Measurements from ENCODE around the gene KMO. TPM values are rescaled to one million over a fixed set of nuclear protein-coding genes. Genes with fewer than 3 reads are reported as not detected.

Gene KMO
- total RNA-seq, 1 donor from 2014 or later, result 4.7 TPM

DNA sequence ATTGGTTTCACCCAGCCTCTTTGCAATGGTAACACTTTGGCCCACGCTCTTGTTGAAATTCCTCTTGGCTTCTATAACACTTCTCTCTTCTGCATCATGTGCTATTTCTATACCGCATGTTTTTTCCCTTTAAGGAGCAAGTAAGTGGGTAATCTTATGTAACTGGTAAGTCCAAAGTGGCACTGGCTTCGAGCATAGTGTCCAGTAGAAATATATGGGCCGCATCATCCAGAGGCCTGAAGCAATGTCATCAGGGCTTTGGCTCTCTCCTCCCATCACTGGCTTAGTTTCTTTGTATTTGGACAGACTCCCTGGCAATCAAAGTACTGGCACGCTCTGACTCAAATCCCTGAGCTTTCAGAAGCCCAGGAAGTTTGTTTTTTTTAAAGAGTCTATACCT, 90.5 kb downstream of the KMO start:
- intact Hi-C loops (cut with DNase I), result no loop called here
- TF ChIP-seq POLR2AphosphoS5 (IDR thresholded peaks at IDR 0.05; ENCODE audit: insufficient read depth in 1 of 2, low read depth in 1 of 2) (no peak), CTCF (IDR thresholded peaks at IDR 0.05) (no peak), POLR2A (IDR thresholded peaks at IDR 0.05) (no peak)

GRCh38 chr1:241624935-241625334, 92.8 kb downstream of the KMO start:
- TF ChIP-seq POLR2AphosphoS5 (IDR thresholded peaks at IDR 0.05; ENCODE audit: insufficient read depth in 1 of 2, low read depth in 1 of 2) (no peak), CTCF (IDR thresholded peaks at IDR 0.05) (no peak), POLR2A (IDR thresholded peaks at IDR 0.05) (no peak)
- Histone ChIP-seq H3K36me3 (no peaks in the 10 kb centered on the region), H3K27ac (no peak overlapping the region), H3K4me1 (peaks cover 8% of the 10 kb centered on the region), H3K27me3 (no peaks in the 10 kb centered on the region), H3K4me3 (no peak overlapping the region), H3K9me3 (no peaks in the 10 kb centered on the region)
- no peak for DNase-seq (ENCODE audit: extremely low spot score in 2 of 2)
- intact Hi-C loops (cut with DNase I), result no loop called here

More for the DNA sequence above, 90.5 kb downstream of the KMO start:
- no peaks in the 10 kb centered on the region for H3K9me3 ChIP-seq
- H3K27ac ChIP-seq, result no peak overlapping the region
- H3K27me3 ChIP-seq, result no peaks in the 10 kb centered on the region
- peaks cover 1% of the 10 kb centered on the region for H3K4me1 ChIP-seq
- no peak for DNase-seq (ENCODE audit: extremely low spot score in 2 of 2)
- H3K4me3 ChIP-seq, result no peak overlapping the region
- no peaks in the 10 kb centered on the region for H3K36me3 ChIP-seq

DNA sequence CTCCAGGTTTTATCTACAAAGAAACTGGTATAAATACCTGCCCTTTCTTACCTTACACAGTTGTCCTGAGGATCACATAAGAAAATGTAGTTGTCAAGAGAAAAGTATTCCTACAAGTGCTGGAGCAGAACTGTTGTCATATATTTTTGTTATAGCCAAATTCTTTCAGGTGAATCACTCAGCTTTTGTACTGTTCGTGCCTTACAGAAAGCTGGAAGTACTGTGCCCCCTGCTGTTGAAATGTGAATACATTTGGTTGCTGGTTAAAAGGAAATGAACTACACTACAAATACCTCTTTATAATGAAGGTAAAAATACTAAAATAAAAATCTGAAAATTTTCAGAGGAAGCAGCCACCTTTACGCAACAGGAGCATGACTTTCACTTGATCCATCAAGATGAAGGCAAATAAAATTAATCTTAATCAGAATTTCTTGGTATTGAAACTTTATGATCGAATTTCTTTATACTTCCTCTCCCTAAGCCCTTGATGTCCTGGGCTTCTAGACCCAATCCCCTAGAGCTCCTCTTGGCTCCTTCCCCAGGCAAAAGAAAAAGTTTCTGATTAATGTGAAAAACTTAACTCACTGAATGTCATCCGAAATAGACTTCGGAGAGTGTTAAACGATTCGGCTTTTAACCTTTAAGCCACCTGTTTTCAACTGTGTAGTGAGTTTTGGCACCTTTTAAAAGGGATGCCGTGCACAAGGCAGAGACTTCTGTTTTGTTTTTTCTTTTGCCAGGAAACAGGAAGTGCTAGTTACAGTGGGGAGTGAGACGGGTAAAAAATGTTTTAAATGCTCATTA, 95.5 kb downstream of the KMO start:
- DNase-seq (ENCODE audit: extremely low spot score in 2 of 2), result no peak
- Histone ChIP-seq H3K36me3 (no peaks in the 10 kb centered on the region), H3K4me3 (no peak overlapping the region), H3K27me3 (no peaks in the 10 kb centered on the region), H3K4me1 (peaks cover 8% of the 10 kb centered on the region), H3K27ac (no peak overlapping the region), H3K9me3 (no peaks in the 10 kb centered on the region)
- TF ChIP-seq POLR2A (IDR thresholded peaks at IDR 0.05) (no peak), POLR2AphosphoS5 (IDR thresholded peaks at IDR 0.05; ENCODE audit: insufficient read depth in 1 of 2, low read depth in 1 of 2) (no peak), CTCF (IDR thresholded peaks at IDR 0.05) (peak in 2 of 3 experiments; percentile 18 to 23)
- intact Hi-C loops (cut with DNase I), result no loop called here

- Histone ChIP-seq H3K27me3 (no peaks in the 10 kb centered on the region), H3K9me3 (no peaks in the 10 kb centered on the region), H3K36me3 (peaks cover 0 to 2% of the 10 kb centered on the region in 2 donors), H3K27ac (no peak overlapping the region), H3K4me3 (no peak overlapping the region), H3K4me1 (peaks cover 8% of the 10 kb centered on the region)
- intact Hi-C loops (cut with DNase I), result no loop called here
- DNase-seq (ENCODE audit: extremely low spot score in 2 of 2), result no peak
- TF ChIP-seq POLR2A (IDR thresholded peaks at IDR 0.05), result no peak
- no peak for TF ChIP-seq POLR2AphosphoS5 (IDR thresholded peaks at IDR 0.05; ENCODE audit: insufficient read depth in 1 of 2, low read depth in 1 of 2)
- TF ChIP-seq CTCF (IDR thresholded peaks at IDR 0.05), result no peak
Observed at GRCh38 chr1:241630005-241630404, 97.8 kb downstream of the KMO start.

GRCh38 chr1:241630476-241630875, 98.3 kb downstream of the KMO start:
- H3K36me3 ChIP-seq, result peaks cover 0 to 7% of the 10 kb centered on the region in 2 donors
- no peak overlapping the region for H3K27ac ChIP-seq
- H3K27me3 ChIP-seq, result no peaks in the 10 kb centered on the region
- no peak overlapping the region for H3K4me3 ChIP-seq
- H3K9me3 ChIP-seq, result no peaks in the 10 kb centered on the region
- peaks cover 8% of the 10 kb centered on the region for H3K4me1 ChIP-seq
- DNase-seq (ENCODE audit: extremely low spot score in 2 of 2), result no peak
- TF ChIP-seq POLR2A (IDR thresholded peaks at IDR 0.05) (no peak), CTCF (IDR thresholded peaks at IDR 0.05) (no peak), POLR2AphosphoS5 (IDR thresholded peaks at IDR 0.05; ENCODE audit: insufficient read depth in 1 of 2, low read depth in 1 of 2) (no peak)
- intact Hi-C loops (cut with DNase I), result no loop called here
